Neural cell (in vitro differentiated cells): ENCODE measurements around the gene SETD1A. TPM values are rescaled to one million over a fixed set of nuclear protein-coding genes. Genes with fewer than 3 reads are reported as not detected.

Source experiments
- H2AFZ ChIP-seq: fragments of 200-600, 300-800 bp; sonication (generic), shearing (Covaris generic); 2 replicates; pipeline ENCODE4 v1.6.0; 2014; ENCODE audit warnings: low read depth, mild to moderate bottlenecking, antibody characterized with exemption, low read length, moderate library complexity
- H3F3A ChIP-seq: fragments of 200-600 bp; shearing (Covaris generic); 2 replicates; pipeline ENCODE4 v1.6.1; 2016; ENCODE audit warnings: mild to moderate bottlenecking, moderate library complexity, mixed read lengths, antibody characterized with exemption, low read length; ENCODE audit not compliant: insufficient read depth, poor library complexity, severe bottlenecking
- H3K27ac ChIP-seq: fragments of 200-600, 300-800 bp; sonication (generic), shearing (Covaris generic); 2 replicates; pipeline ENCODE4 v1.5.1; 2014; ENCODE audit warnings: mild to moderate bottlenecking, low read length, moderate library complexity
- H3K27me3 ChIP-seq: fragments of 300-800, 200-600 bp; sonication (generic), shearing (Covaris generic); 2 replicates; pipeline ENCODE4 v1.6.0; 2014; ENCODE audit warnings: mild to moderate bottlenecking, low read depth, low read length, moderate library complexity; ENCODE audit not compliant: insufficient read depth
- H3K36me3 ChIP-seq: fragments of 300-800, 200-600 bp; sonication (generic), shearing (Covaris generic); 2 replicates; pipeline ENCODE4 v1.5.1; 2014; ENCODE audit warnings: mild to moderate bottlenecking, antibody characterized with exemption, low read length, moderate library complexity; ENCODE audit not compliant: insufficient read depth
- H3K4me2 ChIP-seq: fragments of 300-800, 200-600 bp; sonication (generic), shearing (Covaris generic); 2 replicates; pipeline ENCODE4 v1.6.0; 2014; ENCODE audit warnings: mild to moderate bottlenecking, low read length
- H3K4me3 ChIP-seq: fragments of 300-800, 200-600 bp; sonication (generic), shearing (Covaris generic); 2 replicates; pipeline ENCODE4 v1.5.1; 2014; ENCODE audit warnings: mild to moderate bottlenecking, low read length, moderate library complexity
- H3K79me2 ChIP-seq: fragments of 200-600 bp; shearing (Covaris generic); replicated peaks from 2 replicates; pipeline ENCODE4 v1.6.0; 2014; ENCODE audit warnings: mild to moderate bottlenecking, low read length, moderate library complexity; ENCODE audit not compliant: insufficient read depth
- H3K9ac ChIP-seq: fragments of 300-800, 200-600 bp; sonication (generic), shearing (Covaris generic); 2 replicates; pipeline ENCODE4 v1.6.1; 2016; ENCODE audit warnings: mild to moderate bottlenecking, low read length, mixed read lengths
- H3K9me2 ChIP-seq: fragments of 200-600 bp; shearing (Covaris generic); 2 replicates; pipeline ENCODE4 v1.6.1; 2016; ENCODE audit warnings: mild to moderate bottlenecking, low read length, mixed read lengths; ENCODE audit not compliant: insufficient read depth
- H3K9me3 ChIP-seq: fragments of 200-600, 300-800 bp; sonication (generic), shearing (Covaris generic); 2 replicates; pipeline ENCODE4 v1.6.1; 2016; ENCODE audit warnings: mild to moderate bottlenecking, mixed run types, low read length, moderate library complexity, mixed read lengths
- H4K20me1 ChIP-seq: fragments of 200-600 bp; shearing (Covaris generic); 2 replicates; pipeline ENCODE4 v1.6.1; 2016; ENCODE audit warnings: mild to moderate bottlenecking, mixed run types; ENCODE audit not compliant: insufficient read depth
- EP300 ChIP-seq: fragments of 450-650 bp; conservative IDR thresholded peaks from 2 replicates; pipeline ENCODE4 v1.6.1; 2014; ENCODE audit warnings: antibody characterized with exemption, mild to moderate bottlenecking, moderate library complexity; ENCODE audit not compliant: poor library complexity, severe bottlenecking
- EZH2 ChIP-seq: fragments of 200-600, 300-800 bp; shearing (Covaris generic), sonication (generic); IDR thresholded peaks from 2 replicates; pipeline ENCODE4 v1.6.1; 2014; ENCODE audit warnings: antibody characterized with exemption, low read length, borderline replicate concordance, mild to moderate bottlenecking; ENCODE audit not compliant: insufficient read depth, poor library complexity, severe bottlenecking
- MXI1 ChIP-seq: fragments of 450-650 bp; conservative IDR thresholded peaks from 2 replicates; pipeline ENCODE4 v1.6.1; 2014; ENCODE audit warnings: antibody characterized with exemption, mild to moderate bottlenecking; ENCODE audit not compliant: poor library complexity, severe bottlenecking
- POLR2AphosphoS5 ChIP-seq: IDR thresholded peaks from 2 replicates; pipeline ENCODE4 v1.6.1; 2012
- RAD21 ChIP-seq: fragments of 450-650 bp; conservative IDR thresholded peaks from 2 replicates; pipeline ENCODE4 v1.6.1; 2014; ENCODE audit warnings: antibody characterized with exemption, mild to moderate bottlenecking, moderate library complexity
- SMC3 ChIP-seq: fragments of 450-650 bp; conservative IDR thresholded peaks from 2 replicates; pipeline ENCODE4 v1.6.1; 2014; ENCODE audit warnings: antibody characterized with exemption, mild to moderate bottlenecking, moderate library complexity; ENCODE audit not compliant: poor library complexity
- TAF1 ChIP-seq: IDR thresholded peaks from 2 replicates; pipeline ENCODE4 v1.6.1; 2012; ENCODE audit warnings: low read depth
- polyA plus RNA-seq: library from polyadenylated mRNA; depleted of rRNA; stranded (reverse); fragments of >200 nt; gene quantifications from 2 replicates; pipeline ENCODE4 v1.2.3, GENCODE V29; 2014
- TF ChIP-seq, protein P1 (sequence below): fragments of 450-650 bp; IDR thresholded peaks from 2 replicates; pipeline ENCODE4 v1.5.1; 2014; ENCODE audit warnings: antibody characterized with exemption, mild to moderate bottlenecking, moderate library complexity; ENCODE audit not compliant: poor library complexity, severe bottlenecking
- TF ChIP-seq, protein P2 (sequence below): IDR thresholded peaks from 2 replicates; pipeline ENCODE4 v1.6.1; 2012; ENCODE audit warnings: borderline replicate concordance

Gene SETD1A
- polyA plus RNA-seq, 1 donor from 2014 or later: 1.4 TPM

DNA sequence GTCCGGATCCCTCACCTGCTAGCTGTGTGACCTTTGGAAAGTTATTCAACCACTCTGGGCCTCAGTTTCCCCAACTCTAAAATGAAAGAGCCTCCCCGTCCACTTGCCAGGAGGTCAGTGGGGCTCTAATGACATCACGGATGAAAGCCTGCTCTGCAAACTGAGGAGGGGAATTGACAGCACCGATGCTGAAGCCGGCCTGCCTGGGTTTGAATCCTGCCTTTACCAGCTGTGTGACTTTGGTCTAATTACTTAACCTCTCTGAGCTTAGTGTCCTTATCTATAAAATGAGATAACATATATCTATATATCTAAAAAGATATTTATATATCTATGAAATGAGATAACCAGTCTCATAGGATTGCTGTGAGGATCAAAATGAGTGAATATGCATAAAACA is 51.0 kb downstream of the SETD1A start:
- H3K9me3 ChIP-seq: no peaks in the 10 kb centered on the region
- no peaks in the 10 kb centered on the region for H3K36me3 ChIP-seq
- no peaks in the 10 kb centered on the region for H3K27me3 ChIP-seq
- peak overlapping the region; percentile 100 for H3K4me2 ChIP-seq
- no peak overlapping the region for H3K27ac ChIP-seq
- H4K20me1 ChIP-seq: no peaks in the 10 kb centered on the region
- no peak overlapping the region for H2AFZ ChIP-seq
- H3K9me2 ChIP-seq: no peaks in the 10 kb centered on the region
- no peak overlapping the region for H3K4me3 ChIP-seq
- peaks cover 14% of the 10 kb centered on the region for H3K79me2 ChIP-seq
- no peak overlapping the region for H3K9ac ChIP-seq
- H3F3A ChIP-seq: no peaks in the 10 kb centered on the region
- TF ChIP-seq TAF1 (no peak), EZH2 (no peak), SMC3 (no peak), RAD21 (no peak), MXI1 (no peak), POLR2AphosphoS5 (no peak), EP300 (no peak)
- TF ChIP-seq, protein P1, sequence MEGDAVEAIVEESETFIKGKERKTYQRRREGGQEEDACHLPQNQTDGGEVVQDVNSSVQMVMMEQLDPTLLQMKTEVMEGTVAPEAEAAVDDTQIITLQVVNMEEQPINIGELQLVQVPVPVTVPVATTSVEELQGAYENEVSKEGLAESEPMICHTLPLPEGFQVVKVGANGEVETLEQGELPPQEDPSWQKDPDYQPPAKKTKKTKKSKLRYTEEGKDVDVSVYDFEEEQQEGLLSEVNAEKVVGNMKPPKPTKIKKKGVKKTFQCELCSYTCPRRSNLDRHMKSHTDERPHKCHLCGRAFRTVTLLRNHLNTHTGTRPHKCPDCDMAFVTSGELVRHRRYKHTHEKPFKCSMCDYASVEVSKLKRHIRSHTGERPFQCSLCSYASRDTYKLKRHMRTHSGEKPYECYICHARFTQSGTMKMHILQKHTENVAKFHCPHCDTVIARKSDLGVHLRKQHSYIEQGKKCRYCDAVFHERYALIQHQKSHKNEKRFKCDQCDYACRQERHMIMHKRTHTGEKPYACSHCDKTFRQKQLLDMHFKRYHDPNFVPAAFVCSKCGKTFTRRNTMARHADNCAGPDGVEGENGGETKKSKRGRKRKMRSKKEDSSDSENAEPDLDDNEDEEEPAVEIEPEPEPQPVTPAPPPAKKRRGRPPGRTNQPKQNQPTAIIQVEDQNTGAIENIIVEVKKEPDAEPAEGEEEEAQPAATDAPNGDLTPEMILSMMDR: no peak
- TF ChIP-seq, protein P2, sequence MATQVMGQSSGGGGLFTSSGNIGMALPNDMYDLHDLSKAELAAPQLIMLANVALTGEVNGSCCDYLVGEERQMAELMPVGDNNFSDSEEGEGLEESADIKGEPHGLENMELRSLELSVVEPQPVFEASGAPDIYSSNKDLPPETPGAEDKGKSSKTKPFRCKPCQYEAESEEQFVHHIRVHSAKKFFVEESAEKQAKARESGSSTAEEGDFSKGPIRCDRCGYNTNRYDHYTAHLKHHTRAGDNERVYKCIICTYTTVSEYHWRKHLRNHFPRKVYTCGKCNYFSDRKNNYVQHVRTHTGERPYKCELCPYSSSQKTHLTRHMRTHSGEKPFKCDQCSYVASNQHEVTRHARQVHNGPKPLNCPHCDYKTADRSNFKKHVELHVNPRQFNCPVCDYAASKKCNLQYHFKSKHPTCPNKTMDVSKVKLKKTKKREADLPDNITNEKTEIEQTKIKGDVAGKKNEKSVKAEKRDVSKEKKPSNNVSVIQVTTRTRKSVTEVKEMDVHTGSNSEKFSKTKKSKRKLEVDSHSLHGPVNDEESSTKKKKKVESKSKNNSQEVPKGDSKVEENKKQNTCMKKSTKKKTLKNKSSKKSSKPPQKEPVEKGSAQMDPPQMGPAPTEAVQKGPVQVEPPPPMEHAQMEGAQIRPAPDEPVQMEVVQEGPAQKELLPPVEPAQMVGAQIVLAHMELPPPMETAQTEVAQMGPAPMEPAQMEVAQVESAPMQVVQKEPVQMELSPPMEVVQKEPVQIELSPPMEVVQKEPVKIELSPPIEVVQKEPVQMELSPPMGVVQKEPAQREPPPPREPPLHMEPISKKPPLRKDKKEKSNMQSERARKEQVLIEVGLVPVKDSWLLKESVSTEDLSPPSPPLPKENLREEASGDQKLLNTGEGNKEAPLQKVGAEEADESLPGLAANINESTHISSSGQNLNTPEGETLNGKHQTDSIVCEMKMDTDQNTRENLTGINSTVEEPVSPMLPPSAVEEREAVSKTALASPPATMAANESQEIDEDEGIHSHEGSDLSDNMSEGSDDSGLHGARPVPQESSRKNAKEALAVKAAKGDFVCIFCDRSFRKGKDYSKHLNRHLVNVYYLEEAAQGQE: no peak

DNA sequence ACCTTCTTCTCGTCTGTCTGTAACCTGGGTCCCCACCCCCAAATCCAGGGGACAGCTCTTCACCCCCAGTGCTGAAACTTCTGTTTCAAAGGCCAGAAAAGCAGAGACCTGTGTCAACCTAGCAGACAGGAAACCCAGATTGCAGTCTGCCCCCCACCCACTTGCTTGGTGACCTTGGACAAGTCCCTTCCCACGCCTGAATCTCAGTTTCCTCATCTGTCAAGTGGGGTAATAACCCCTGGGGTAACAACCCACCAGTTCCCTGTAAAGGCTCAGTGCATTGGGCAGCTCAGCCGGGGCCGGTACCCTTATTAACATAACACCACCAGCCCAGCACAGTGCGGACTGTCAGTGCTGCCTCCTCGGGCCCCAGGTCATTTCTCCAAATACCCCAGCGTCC is 51.6 kb downstream of the SETD1A start:
- Histone ChIP-seq H2AFZ (no peak overlapping the region), H3K9ac (peak overlapping the region; percentile 86), H4K20me1 (no peaks in the 10 kb centered on the region), H3K9me2 (no peaks in the 10 kb centered on the region), H3K4me2 (peak overlapping the region; percentile 100), H3F3A (no peaks in the 10 kb centered on the region), H3K27me3 (no peaks in the 10 kb centered on the region), H3K9me3 (no peaks in the 10 kb centered on the region), H3K79me2 (peaks cover 14% of the 10 kb centered on the region), H3K4me3 (peak overlapping the region; percentile 89), H3K27ac (no peak overlapping the region), H3K36me3 (no peaks in the 10 kb centered on the region)
- TF ChIP-seq, protein P2: no peak
- TF ChIP-seq MXI1 (no peak), RAD21 (no peak), TAF1 (no peak), EP300 (no peak), POLR2AphosphoS5 (no peak), EZH2 (no peak), SMC3 (no peak)
- TF ChIP-seq, protein P1: no peak
